Spleen (tissue), 11 donors: ENCODE results near the gene G6PD. TPM values are rescaled to one million over a fixed set of nuclear protein-coding genes. Genes with fewer than 3 reads are reported as not detected.
A peak's percentile ranks its signal among the peaks of the same experiment; 100 is the strongest.

ENCODE experiments used
- DNase-seq: peaks from one replicate; pipeline ENCODE4 v3.0.0-alpha.2; 2020
- H3K27ac ChIP-seq, 8 donors: fragments of 200-600 bp; sonication (generic) in 7 of 8; 1 replicate in 4 of 8; 2 replicates in 4 of 8; pipeline versions ENCODE4 v1.5.0 to v1.8.0; 2016 to 2021; ENCODE audit warnings: inconsistent platforms in 4 of 8, mild to moderate bottlenecking in 4 of 8, moderate library complexity in 1 of 8
- H3K27me3 ChIP-seq, 7 donors: fragments of 200-600 bp; sonication (generic) in 6 of 7; replicated peaks in 1 of 7; 1 replicate in 4 of 7; 2 replicates in 3 of 7; pipeline versions ENCODE4 v1.5.0 to v1.8.0; 2016 to 2021; ENCODE audit warnings: inconsistent platforms in 3 of 7, mild to moderate bottlenecking in 1 of 7
- H3K36me3 ChIP-seq, 6 donors: fragments of 200-600 bp; sonication (generic) in 5 of 6; 1 replicate in 4 of 6; 2 replicates in 2 of 6; pipeline versions ENCODE4 v1.5.0 to v1.8.0; 2016 to 2021; ENCODE audit warnings: inconsistent platforms in 2 of 6
- H3K4me1 ChIP-seq, 6 donors: fragments of 200-600 bp; sonication (generic) in 5 of 6; 1 replicate in 3 of 6; 2 replicates in 3 of 6; pipeline versions ENCODE4 v1.5.0 to v1.8.0; 2016 to 2021; ENCODE audit warnings: inconsistent platforms in 3 of 6
- H3K4me3 ChIP-seq, 8 donors: fragments of 200-600 bp; sonication (generic) in 7 of 8; 1 replicate in 4 of 8; 2 replicates in 4 of 8; pipeline versions ENCODE4 v1.5.0 to v1.8.0; 2016 to 2021; ENCODE audit warnings: inconsistent platforms in 4 of 8, mild to moderate bottlenecking in 4 of 8, moderate library complexity in 2 of 8
- H3K9me3 ChIP-seq, 8 donors: fragments of 200-600 bp; sonication (generic) in 7 of 8; 1 replicate in 4 of 8; 2 replicates in 4 of 8; pipeline versions ENCODE4 v1.5.0 to v1.8.0; 2016 to 2021; ENCODE audit warnings: inconsistent platforms in 4 of 8
- CTCF ChIP-seq, 11 experiments: fragments of 200-600 bp in 7 of 11; fragments of 450-650 bp in 4 of 11; sonication (generic) in 4 of 11; IDR thresholded peaks in 8 of 11; conservative IDR thresholded peaks in 3 of 11; 1 replicate in 7 of 11; 2 replicates in 4 of 11; pipeline versions ENCODE4 v1.4.0 to v1.8.0; 2016 to 2021; ENCODE audit warnings: antibody characterized with exemption in 11 of 11, inconsistent platforms in 4 of 11, mild to moderate bottlenecking in 1 of 11
- POLR2A ChIP-seq, 3 donors: fragments of 450-650 bp; IDR thresholded peaks; one replicate each; pipeline ENCODE4 v1.5.1; 2017; ENCODE audit warnings: antibody characterized with exemption in 3 of 3, mild to moderate bottlenecking in 1 of 3
- POLR2AphosphoS5 ChIP-seq, 3 donors: sonication (generic); formaldehyde crosslinking; IDR thresholded peaks; one replicate each; pipeline ENCODE4 v1.5.1; 2017; ENCODE audit warnings: antibody characterized with exemption in 3 of 3
- WGBS, 5 donors: extraction: QIAGEN DNeasy Blood & Tissue Kit in 3 of 5; methylation state at CpG; one replicate each; pipeline versions ENCODE4 v1.1.5 to v1.1.7; 2013 to 2018; 5-methylcytosine and 5-hydroxymethylcytosine counted together
- intact Hi-C: fragments of 100-400 bp; cut with DNase I; formaldehyde crosslinking; loops from one replicate; pipeline ENCODE4 v1.15.0; 2023; ENCODE audit warnings: low total_unique reads
- polyA plus RNA-seq, 3 donors: library from polyadenylated mRNA; stranded (reverse); fragments of 200-250 nt; gene quantifications; one replicate each; pipeline ENCODE4 v1.2.1, GENCODE V29; 2013
- small RNA-seq, 4 donors: library from RNA; depleted of rRNA; stranded (forward); fragments of <200 nt; gene quantifications; one replicate each; pipeline ENCODE3, GENCODE V24; 2016
- total RNA-seq, 7 donors: library from RNA; depleted of rRNA in 3 of 7; stranded (reverse); fragments of >200 nt in 3 of 7; fragmentation: NEBNext Ultra II Directional in 4 of 7; extraction: Animal tissue kit (Norgen Biotek cat#: 25700) in 4 of 7; gene quantifications; one replicate each; pipeline versions ENCODE4 v1.1.0 to v1.2.1, GENCODE V29; 2016 to 2021
- donor health status: healthy with polysubstance abuse.
- donor health status: DM: no; HTN: no; CAD: no; lungs with moderate emphysema.
- donor health status: DM: no; HTN: no; CAD: no.
- donor health status: Bipolar disorder and iron deficiency.
- donor health status: healthy.
- donor health status: DM: no; HTN: no; CAD: no.
- donor health status: DM: yes; HTN: yes; CAD: no.

G6PD gene
- total and polyA plus RNA-seq, 10 donors: 15.5 to 93.1 (median 62.2) TPM

GRCh38 chrX:154482786-154483185, 63.9 kb downstream of the G6PD start:
- Histone ChIP-seq H3K4me1 (peaks cover 0 to 51% (median 34%) of the 10 kb centered on the region in 6 donors), H3K9me3 (no peaks in the 10 kb centered on the region), H3K36me3 (peaks cover 0 to 26% (median 0%) of the 10 kb centered on the region in 6 donors), H3K27me3 (no peaks in the 10 kb centered on the region), H3K27ac (no peak overlapping the region), H3K4me3 (no peak overlapping the region)
- DNase-seq: no peak
- WGBS, 5 donors: 83 to 88% (median 84%) methylated on average over 1 to 7 of the region's 7 CpGs
- intact Hi-C loops: no loop called here
- TF ChIP-seq CTCF (IDR thresholded peaks at IDR 0.05 in 8 of 11, conservative IDR thresholded peaks at IDR 0.05 in 3 of 11) (no peak), POLR2AphosphoS5 (IDR thresholded peaks at IDR 0.05) (no peak), POLR2A (IDR thresholded peaks at IDR 0.05) (no peak)

GRCh38 chrX:154481911-154482601, 64.6 kb downstream of the G6PD start:
- H3K27me3 ChIP-seq: no peaks in the 10 kb centered on the region
- intact Hi-C loops: no loop called here
- no peaks in the 10 kb centered on the region for H3K9me3 ChIP-seq
- H3K4me3 ChIP-seq: no peak overlapping the region
- peaks cover 0 to 20% (median 0%) of the 10 kb centered on the region in 6 donors for H3K36me3 ChIP-seq
- WGBS, 5 donors: 83 to 92% (median 85%) methylated on average over 12 to 14 of the region's 14 CpGs
- peaks cover 0 to 50% (median 28%) of the 10 kb centered on the region in 6 donors for H3K4me1 ChIP-seq
- TF ChIP-seq POLR2AphosphoS5 (IDR thresholded peaks at IDR 0.05) (no peak), POLR2A (IDR thresholded peaks at IDR 0.05) (no peak), CTCF (IDR thresholded peaks at IDR 0.05 in 8 of 11, conservative IDR thresholded peaks at IDR 0.05 in 3 of 11) (no peak)
- DNase-seq: peak; percentile 63
- no peak overlapping the region for H3K27ac ChIP-seq

Small RNA genes lying within 50 kb of the gene (small RNA-seq; reads per million reads assigned to genes)
- 0 reads per million in 4 donors for gene RN7SL697P

Other genes with a start within 250 kb of the G6PD start
- 1,000 to 10,000 TPM in 1 of 7 donors, 100 to 1,000 TPM in 6; 401 to 1,447 (median 668) TPM for gene FLNA, start 172.2 kb downstream of the G6PD start, total RNA-seq
- gene FLNA, start 172.2 kb downstream of the G6PD start, polyA plus RNA-seq: 100 to 1,000 TPM; 259 to 548 (median 322) TPM
- 10 to 100 TPM; 29.8 to 56.3 (median 49.9) TPM for gene EMD, start 167.6 kb downstream of the G6PD start, total RNA-seq
- 10 to 100 TPM; 77.8 to 83.1 (median 78.9) TPM for gene EMD, start 167.6 kb downstream of the G6PD start, polyA plus RNA-seq
- 1,000 to 10,000 TPM; 2,711 to 4,089 (median 3,238) TPM for gene RPL10, start 148.5 kb downstream of the G6PD start, total RNA-seq
- 1,000 to 10,000 TPM; 6,919 to 9,324 (median 8,870) TPM for gene RPL10, start 148.5 kb downstream of the G6PD start, polyA plus RNA-seq
- 10 to 100 TPM; 25.9 to 54.5 (median 43.5) TPM for gene DNASE1L1, start 137.6 kb downstream of the G6PD start, total RNA-seq
- gene DNASE1L1, start 137.6 kb downstream of the G6PD start, polyA plus RNA-seq: 10 to 100 TPM; 18.1 to 26.5 (median 22.5) TPM
- gene TAFAZZIN, start 135.3 kb downstream of the G6PD start, total RNA-seq: 100 to 1,000 TPM in 1 of 7 donors, 10 to 100 TPM in 6; 70.1 to 107 (median 76.3) TPM
- 100 to 1,000 TPM in 2 of 3 donors, 10 to 100 TPM in 1; 65.7 to 135 (median 115) TPM for gene TAFAZZIN, start 135.3 kb downstream of the G6PD start, polyA plus RNA-seq
- gene ATP6AP1, start 118.2 kb downstream of the G6PD start, total RNA-seq: 100 to 1,000 TPM in 3 of 7 donors, 10 to 100 TPM in 4; 80.3 to 127 (median 99.9) TPM
- 10 to 100 TPM; 34.2 to 62.3 (median 44.1) TPM for gene ATP6AP1, start 118.2 kb downstream of the G6PD start, polyA plus RNA-seq
- 100 to 1,000 TPM in 6 of 7 donors, 10 to 100 TPM in 1; 88.7 to 137 (median 111) TPM for gene GDI1, start 109.7 kb downstream of the G6PD start, total RNA-seq
- gene GDI1, start 109.7 kb downstream of the G6PD start, polyA plus RNA-seq: 100 to 1,000 TPM in 2 of 3 donors, 10 to 100 TPM in 1; 56.2 to 125 (median 107) TPM
- gene FAM50A, start 102.7 kb downstream of the G6PD start, total RNA-seq: 10 to 100 TPM; 30.3 to 53.9 (median 45.5) TPM
- 100 to 1,000 TPM in 1 of 3 donors, 10 to 100 TPM in 2; 65.7 to 123 (median 99.4) TPM for gene FAM50A, start 102.7 kb downstream of the G6PD start, polyA plus RNA-seq
- gene PLXNA3, start 88.6 kb downstream of the G6PD start, total RNA-seq: 10 to 100 TPM in 6 of 7 donors, 1 to 10 TPM in 1; 9.1 to 46.8 (median 27.2) TPM
- gene PLXNA3, start 88.6 kb downstream of the G6PD start, polyA plus RNA-seq: 10 to 100 TPM in 1 of 3 donors, 1 to 10 TPM in 2; 2.5 to 11.6 (median 4.1) TPM
- 10 to 100 TPM; 11.8 to 25.2 (median 16.7) TPM for gene LAGE3, start 67.6 kb downstream of the G6PD start, total RNA-seq
- gene LAGE3, start 67.6 kb downstream of the G6PD start, polyA plus RNA-seq: 10 to 100 TPM; 15.0 to 27.7 (median 27.3) TPM
- 10 to 100 TPM; 18.6 to 36.3 (median 23.1) TPM for gene UBL4A, start 60.2 kb downstream of the G6PD start, total RNA-seq
- gene UBL4A, start 60.2 kb downstream of the G6PD start, polyA plus RNA-seq: 10 to 100 TPM; 13.4 to 27.1 (median 20.6) TPM
- gene SLC10A3, start 56.2 kb downstream of the G6PD start, total RNA-seq: 10 to 100 TPM; 15.9 to 21.8 (median 17.4) TPM
- 10 to 100 TPM; 11.0 to 17.0 (median 14.1) TPM for gene SLC10A3, start 56.2 kb downstream of the G6PD start, polyA plus RNA-seq
- 10 to 100 TPM; 29.1 to 38.1 (median 34.7) TPM for gene FAM3A, start 30.6 kb downstream of the G6PD start, total RNA-seq
- gene FAM3A, start 30.6 kb downstream of the G6PD start, polyA plus RNA-seq: 10 to 100 TPM; 35.2 to 54.5 (median 52.3) TPM
- 10 to 100 TPM; 18.9 to 66.6 (median 39.1) TPM for gene IKBKG, start 774 bp upstream of the G6PD start, total RNA-seq
- gene IKBKG, start 774 bp upstream of the G6PD start, polyA plus RNA-seq: 10 to 100 TPM; 21.5 to 52.8 (median 49.9) TPM
- gene CTAG1A, start 38.3 kb upstream of the G6PD start, total RNA-seq: not detected
- not detected for gene CTAG1A, start 38.3 kb upstream of the G6PD start, polyA plus RNA-seq
- not detected for gene CTAG1B, start 72.4 kb upstream of the G6PD start, total RNA-seq
- gene CTAG1B, start 72.4 kb upstream of the G6PD start, polyA plus RNA-seq: not detected
- gene CTAG2, start 106.7 kb upstream of the G6PD start, total RNA-seq: under 1 TPM in 1 of 7 donors, not detected in 6; 0.46 TPM
- 1 to 10 TPM in 1 of 3 donors, under 1 TPM in 1, not detected in 1; 0.10 to 7.9 TPM for gene CTAG2, start 106.7 kb upstream of the G6PD start, polyA plus RNA-seq
- gene GAB3, start 204.2 kb upstream of the G6PD start, total RNA-seq: 10 to 100 TPM; 22.1 to 40.3 (median 36.1) TPM
- gene GAB3, start 204.2 kb upstream of the G6PD start, polyA plus RNA-seq: 1 to 10 TPM; 7.4 to 8.4 (median 7.9) TPM
- gene DKC1, start 216.0 kb upstream of the G6PD start, total RNA-seq: 10 to 100 TPM; 32.0 to 54.4 (median 39.3) TPM
- gene DKC1, start 216.0 kb upstream of the G6PD start, polyA plus RNA-seq: 10 to 100 TPM; 34.0 to 42.7 (median 38.8) TPM